RWPE1 (cell line): ENCODE data around the gene METTL26.

ENCODE experiments used
- CTCF ChIA-PET: fragments of 350-600 bp; sonication (Branson Sonifier 250); formaldehyde crosslinking; extraction: SDS; loops from one replicate; lab custom pipeline; 2021; lab: Yijun Ruan, JAX
- POLR2A ChIA-PET: fragments of 400-600 bp; formaldehyde crosslinking; extraction: SDS; loops from one replicate; lab custom pipeline; 2020; ENCODE audit warnings: antibody characterized with exemption; ENCODE audit not compliant: low non-redundant PET; lab: Yijun Ruan, JAX
- DNase-seq: peaks from one replicate; pipeline ENCODE4 v3.0.0; 2012; ENCODE audit warnings: low spot score
- H3K27ac ChIP-seq: fragments of 450-650 bp; 2 replicates; pipeline ENCODE4 v1.5.1; 2017
- CTCF ChIP-seq: fragments of 450-650 bp; conservative IDR thresholded peaks from 2 replicates; pipeline ENCODE4 v1.5.1; 2017; ENCODE audit warnings: low read depth, mild to moderate bottlenecking

Gene METTL26

DNA sequence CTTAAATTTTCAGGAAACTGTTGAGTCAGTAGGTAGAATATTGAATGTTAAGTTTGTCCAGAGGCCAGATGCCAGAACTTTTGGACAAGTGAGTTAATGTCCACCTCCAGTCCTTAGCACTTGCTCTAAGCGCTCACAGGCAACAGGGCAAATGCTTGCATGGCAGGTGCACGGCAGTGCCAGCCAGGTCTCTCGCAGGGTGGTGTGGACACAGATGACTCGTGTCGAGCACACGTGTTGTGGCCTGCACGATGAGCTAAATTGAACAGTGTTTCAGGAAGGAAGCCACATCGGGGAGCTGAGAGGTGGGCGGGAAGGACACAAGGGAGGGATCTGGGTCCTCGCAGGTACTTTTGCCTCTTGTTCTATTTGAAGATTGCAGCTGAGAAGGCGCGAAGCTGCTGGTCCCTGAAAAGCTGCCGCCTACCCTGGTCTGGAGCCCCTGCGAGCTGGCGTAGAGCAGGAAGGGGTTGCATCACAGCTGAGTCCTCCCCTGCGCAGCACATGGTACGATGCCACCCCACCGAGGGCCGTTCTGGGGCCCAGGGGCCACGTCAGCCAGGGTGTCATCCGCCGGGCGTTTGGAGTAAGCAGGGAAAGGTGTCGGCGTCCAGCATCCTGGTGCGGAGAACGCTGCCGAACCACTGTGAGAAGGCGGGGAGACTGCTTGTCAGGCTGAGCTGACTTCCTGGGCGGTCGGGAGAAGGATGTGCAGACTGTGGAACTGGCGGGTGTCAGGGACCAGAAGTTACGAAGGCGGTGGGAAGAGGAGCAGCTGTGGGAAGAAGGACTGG lies 40.0 kb downstream of the METTL26 start:
- peak overlapping the region; percentile 27; the same call in 1 of the 2 replicates for H3K27ac ChIP-seq
- DNase-seq: no peak
- ChIA-PET CTCF (interaction anchor here (0.6 kb wide), 1 partner anchor 113 kb away, joined by 5 read pairs; no protein-coding TSS in a partner anchor), POLR2A (no interaction called here)
- no peak for TF ChIP-seq CTCF

GRCh38 chr16:595094-595528 lies 41.0 kb downstream of the METTL26 start:
- TF ChIP-seq CTCF: no peak
- H3K27ac ChIP-seq: no peak overlapping the region; the same call in 1 of the 2 replicates
- no peak for DNase-seq
- ChIA-PET POLR2A (no interaction called here), CTCF (no interaction called here)

DNA sequence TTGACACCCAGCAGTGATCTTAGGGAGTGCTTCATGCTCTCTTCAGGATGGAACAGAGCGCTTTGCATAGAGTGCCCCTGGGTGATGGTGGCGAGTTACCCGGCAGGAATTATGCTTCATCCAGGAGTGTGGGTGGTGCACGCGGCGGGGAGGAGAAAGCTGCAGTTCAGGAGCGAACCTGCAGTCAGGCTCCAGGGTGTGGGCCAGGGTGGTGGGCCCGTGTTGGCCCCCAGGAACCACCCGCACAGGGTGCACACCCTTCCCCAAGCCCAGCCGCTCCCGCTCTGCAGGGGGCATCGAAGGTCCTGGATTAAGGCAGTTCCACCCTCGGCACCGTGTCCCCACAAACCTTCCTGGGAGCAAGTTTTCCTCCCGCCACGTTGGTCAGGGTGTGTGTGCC lies 42.3 kb downstream of the METTL26 start:
- ChIA-PET CTCF (interaction anchor here (1.9 to 2.3 kb wide), 2 partner anchors 27 to 37 kb away, joined by 9 to 17 read pairs; partner anchors contain the start of gene WFIKKN1), POLR2A (interaction anchor here (0.9 to 2.0 kb wide), 2 partner anchors 37 to 42 kb away, joined by 3 to 4 read pairs; partner anchors contain the start of genes METTL26 and WFIKKN1)
- DNase-seq: no peak
- peak overlapping the region; percentile 95 for H3K27ac ChIP-seq
- no peak for TF ChIP-seq CTCF

GRCh38 chr16:593406-593805 lies 42.7 kb downstream of the METTL26 start:
- DNase-seq: peak; percentile 33
- ChIA-PET POLR2A (interaction anchor here (0.9 to 2.0 kb wide), 2 partner anchors 38 to 43 kb away, joined by 3 to 4 read pairs; partner anchors contain the start of genes METTL26 and WFIKKN1), CTCF (interaction anchor here (1.4 to 2.3 kb wide), 5 partner anchors 8 to 50 kb away, joined by 4 to 17 read pairs (median 9); partner anchors contain the start of gene WFIKKN1)
- peak overlapping the region; percentile 95 for H3K27ac ChIP-seq
- no peak for TF ChIP-seq CTCF

DNA sequence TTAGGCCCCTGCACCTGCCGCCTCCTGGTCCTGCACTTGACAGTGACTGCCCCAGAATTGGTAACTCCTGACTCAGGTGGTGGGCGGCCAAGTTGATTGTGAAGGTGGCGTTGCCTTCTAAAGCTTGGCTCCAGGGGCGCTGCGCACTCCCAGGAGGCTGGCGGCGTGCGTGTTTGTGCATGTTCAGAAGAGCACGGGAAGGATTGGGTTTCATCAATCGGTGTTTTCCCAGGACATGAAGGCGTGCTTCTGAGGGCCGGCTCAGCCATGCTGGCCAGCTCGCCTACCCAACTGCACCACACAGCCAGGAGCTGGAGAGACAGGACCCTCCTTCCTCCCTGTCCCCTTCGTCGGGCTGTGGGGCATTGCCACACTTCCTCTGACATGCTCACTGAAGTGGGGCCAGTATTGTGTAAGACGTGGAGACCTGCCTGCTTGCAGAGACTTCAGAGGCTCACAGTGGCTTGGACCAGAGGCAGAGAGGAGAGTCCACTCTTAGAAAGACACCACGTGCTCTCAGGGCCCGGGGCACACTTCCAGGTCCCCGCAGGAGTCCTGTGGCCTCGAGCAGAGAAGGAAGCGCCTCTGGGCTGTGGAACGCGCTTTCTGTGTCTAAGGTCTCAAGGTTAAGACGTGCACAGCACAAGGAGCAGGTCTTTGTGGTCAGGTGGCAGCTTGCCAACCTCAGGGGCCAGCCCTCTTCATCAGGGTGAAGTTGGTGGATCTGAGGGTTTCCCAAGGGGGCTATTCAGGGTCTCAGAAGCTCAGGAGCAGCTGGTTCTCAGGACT lies 43.4 kb downstream of the METTL26 start:
- CTCF ChIA-PET: interaction anchor here (0.6 to 2.3 kb wide), 16 partner anchors 8 to 1665 kb away, joined by 3 to 17 read pairs (median 5); partner anchors contain the start of genes JMJD8, METTL26 and WFIKKN1
- POLR2A ChIA-PET: interaction anchor here (0.6 to 2.0 kb wide), 3 partner anchors 38 to 239 kb away, joined by 3 to 4 read pairs (median 3); partner anchors contain the start of genes METTL26 and WFIKKN1
- H3K27ac ChIP-seq: peak overlapping the region; percentile 95
- peak; percentile 90 for TF ChIP-seq CTCF
- DNase-seq: peak; percentile 87
